Hippocampal formation (tissue), 2 donors: Measurements from ENCODE around the gene FAM117A.

Experiments used
- DNase-seq, 2 donors: peaks; one replicate each; lab custom pipeline; 2025; lab: John Stamatoyannopoulos, UW

The FAM117A gene, protein sequence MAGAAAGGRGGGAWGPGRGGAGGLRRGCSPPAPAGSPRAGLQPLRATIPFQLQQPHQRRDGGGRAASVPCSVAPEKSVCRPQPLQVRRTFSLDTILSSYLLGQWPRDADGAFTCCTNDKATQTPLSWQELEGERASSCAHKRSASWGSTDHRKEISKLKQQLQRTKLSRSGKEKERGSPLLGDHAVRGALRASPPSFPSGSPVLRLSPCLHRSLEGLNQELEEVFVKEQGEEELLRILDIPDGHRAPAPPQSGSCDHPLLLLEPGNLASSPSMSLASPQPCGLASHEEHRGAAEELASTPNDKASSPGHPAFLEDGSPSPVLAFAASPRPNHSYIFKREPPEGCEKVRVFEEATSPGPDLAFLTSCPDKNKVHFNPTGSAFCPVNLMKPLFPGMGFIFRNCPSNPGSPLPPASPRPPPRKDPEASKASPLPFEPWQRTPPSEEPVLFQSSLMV

DNA sequence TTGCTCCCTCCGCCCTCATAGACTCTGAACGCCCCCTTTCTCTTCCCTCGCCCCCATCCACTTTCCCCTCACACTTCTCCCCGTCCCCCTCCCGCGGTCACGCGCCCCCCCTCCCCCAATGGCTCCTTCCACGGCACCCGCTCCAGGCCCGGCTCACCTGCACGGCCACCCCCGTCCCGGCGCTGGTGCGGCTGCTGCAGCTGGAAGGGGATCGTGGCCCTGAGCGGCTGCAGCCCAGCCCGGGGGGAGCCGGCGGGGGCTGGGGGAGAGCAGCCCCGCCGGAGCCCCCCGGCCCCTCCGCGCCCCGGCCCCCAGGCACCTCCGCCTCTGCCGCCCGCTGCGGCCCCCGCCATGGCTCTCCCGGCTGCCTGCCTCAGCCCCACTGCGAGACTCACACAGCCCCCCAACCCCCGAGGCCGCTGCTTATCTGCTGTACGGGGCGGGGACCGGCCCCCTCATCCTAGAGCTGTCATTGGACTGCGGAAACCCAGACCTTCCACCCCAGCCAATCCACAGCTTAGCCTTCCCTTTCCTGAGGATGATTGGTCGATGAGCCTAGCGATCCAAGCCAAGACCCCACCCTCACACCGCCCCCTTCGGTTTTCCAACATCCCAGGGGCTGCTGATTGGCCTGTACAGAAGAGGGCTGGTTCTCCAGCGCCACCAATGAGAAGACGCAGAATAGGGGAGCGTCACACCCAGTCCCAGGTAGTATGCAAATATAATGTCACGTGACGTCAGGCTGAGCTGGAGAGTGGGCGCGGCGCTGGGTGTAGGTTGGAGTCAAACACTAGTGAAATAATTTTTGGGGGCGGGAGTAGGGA lies at the start of gene FAM117A:
FAM117A (minus strand) TSS at position 397 of the 824 bp plus-strand sequence; CDS start at position 353, 44 bp downstream.
- peak; percentile 94 to 95 for DNase-seq

DNA sequence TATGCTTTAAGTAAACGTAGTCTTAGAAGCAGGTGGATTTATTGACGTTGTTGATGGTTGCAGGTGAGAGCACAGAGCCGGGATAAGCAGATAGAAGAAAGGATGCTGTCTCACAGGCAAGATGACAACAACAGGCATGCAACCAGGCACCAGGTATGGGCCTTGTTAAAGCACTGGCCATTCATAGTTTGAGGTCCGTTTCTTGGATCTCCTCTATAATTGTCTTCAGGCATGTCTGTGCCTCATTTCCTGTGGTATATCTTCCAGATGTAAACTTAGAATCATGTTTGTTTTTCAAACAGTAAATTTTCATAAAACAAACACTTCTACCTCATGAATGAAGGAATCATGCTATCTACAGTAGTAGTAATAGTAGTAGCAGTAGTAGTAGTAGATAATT lies 45.1 kb upstream of the FAM117A start:
- no peak for DNase-seq

DNA sequence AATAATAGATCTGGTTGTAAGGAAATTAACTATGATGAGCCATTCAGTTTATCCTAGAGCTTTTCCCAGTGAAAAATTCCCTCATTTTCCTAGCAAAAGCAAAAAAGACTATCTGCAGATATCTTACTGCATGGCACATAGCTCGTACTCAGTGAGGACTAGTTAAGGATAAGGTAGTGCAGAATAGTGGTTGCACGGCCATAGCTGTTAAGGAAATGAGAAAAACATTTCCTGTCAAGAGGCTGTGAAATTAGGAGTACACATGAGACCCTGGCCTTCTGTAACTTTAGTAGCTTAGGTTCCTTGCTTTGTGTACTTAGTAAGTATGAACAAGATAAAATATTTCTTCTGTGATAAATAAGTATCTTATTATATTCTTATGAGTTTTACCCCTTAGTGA lies 34.8 kb upstream of the FAM117A start:
- DNase-seq = no peak

DNA sequence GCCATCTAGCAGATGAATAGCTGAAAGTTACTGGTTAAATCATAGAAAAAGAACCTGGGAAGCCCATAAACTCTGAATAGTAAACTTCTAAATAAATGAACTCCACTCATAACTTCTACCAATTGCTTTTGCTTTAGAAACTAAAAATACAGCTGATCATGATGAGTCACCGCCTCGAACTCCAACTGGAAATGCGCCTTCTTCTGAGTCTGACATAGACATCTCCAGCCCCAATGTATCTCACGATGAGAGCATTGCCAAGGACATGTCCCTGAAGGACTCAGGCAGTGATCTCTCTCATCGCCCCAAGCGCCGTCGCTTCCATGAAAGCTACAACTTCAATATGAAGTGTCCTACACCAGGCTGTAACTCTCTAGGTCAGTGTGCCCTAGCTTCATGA lies 34.3 kb upstream of the FAM117A start:
- DNase-seq = no peak

DNA sequence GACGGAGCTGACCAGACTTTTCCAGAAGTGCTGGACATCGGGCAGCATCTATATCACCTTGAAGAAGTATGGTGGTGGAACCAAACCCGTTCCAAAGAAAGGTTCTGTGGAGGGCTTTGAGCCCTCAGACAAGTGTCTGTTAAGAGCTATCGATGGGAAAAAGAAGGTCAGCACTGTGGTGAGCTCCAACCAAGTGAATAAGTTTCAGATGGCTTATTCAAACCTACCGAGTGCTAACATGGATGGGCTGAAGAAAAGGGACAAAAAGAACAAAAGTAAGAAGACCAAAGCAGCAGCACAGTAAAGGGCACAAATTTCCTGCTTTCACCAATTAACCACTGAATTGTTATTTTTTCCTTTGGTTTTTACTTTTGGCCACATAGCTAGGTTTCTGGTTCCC lies 31.4 kb upstream of the FAM117A start:
- DNase-seq = no peak

DNA sequence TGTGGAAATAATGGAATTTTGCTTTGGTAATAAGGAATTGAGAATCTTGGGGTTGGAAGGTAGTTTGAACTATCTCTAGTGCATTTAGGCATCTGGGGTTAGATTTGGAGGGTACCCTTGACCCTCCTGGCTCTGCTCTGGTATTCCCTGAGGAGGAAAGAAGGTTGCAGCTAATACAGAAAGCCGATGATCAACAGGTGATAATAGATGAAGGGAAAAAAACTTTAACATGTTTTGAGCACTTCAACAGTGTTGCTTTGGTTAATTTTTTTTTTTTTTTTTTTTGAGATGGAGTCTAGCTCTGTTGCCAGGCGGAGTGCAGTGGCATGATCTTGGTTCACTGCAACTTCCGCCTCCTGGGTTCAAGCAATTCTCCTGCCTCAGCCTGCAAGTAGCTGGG lies 29.4 kb upstream of the FAM117A start:
- no peak for DNase-seq

DNA sequence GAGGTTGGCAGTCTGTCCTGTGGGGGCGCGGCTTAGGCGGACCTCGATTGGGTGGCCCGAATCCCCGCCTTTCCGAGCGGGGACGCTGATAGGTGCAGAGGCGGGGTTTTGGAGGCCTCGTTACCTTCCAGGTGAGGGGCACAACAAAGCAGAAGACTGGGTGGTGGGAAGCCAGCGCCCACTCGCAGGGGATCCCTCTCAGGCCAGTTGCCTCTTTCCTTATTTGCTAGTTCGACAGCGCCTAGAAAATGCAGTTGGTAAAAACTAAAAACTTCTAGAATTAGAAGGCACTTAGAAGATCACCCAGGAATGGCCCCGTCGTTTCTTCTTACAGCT lies 25.3 kb upstream of the FAM117A start:
- DNase-seq = no peak

DNA sequence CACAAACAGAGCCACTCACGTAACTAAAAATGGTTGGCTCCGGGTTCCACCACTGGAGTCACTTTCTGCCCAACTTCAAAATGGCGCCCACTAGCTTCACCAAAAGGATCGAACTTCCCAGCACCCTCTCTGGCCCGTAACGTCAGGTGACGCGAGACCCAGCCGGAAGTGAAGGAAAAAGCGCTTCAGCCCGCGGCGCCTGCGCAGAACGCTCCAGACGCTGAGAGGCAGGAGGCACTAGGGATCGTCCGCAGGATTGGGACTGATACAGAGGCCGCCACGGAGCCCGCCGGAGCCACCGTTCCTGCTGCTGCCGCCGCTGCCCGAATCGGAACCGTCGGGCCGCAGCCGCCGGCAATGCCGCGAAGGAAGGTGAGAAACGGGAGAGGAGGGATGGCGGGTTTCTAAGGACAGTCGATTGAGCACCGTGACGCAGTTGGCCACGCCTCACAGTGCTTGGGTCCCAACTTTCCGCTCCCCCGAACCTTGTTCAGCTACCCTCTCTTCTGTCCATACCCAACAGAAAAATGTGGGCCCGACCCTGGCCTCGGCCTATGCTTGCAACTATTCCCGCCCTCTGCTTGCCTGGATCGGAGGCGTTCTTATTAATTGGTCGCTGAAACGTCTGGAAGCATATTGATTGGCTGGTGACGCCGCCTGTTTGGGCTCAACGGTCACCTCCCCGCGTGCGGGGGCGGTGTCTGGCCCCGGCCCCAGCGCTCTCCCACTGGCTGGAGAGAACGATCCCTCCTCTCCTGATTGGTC lies 24.7 kb upstream of the FAM117A start, which contains the start of gene KAT7:
KAT7 (plus strand) TSS at position 204 of the 765 bp plus-strand sequence; CDS start at position 358, 154 bp downstream.
- DNase-seq = peak; percentile 99

DNA sequence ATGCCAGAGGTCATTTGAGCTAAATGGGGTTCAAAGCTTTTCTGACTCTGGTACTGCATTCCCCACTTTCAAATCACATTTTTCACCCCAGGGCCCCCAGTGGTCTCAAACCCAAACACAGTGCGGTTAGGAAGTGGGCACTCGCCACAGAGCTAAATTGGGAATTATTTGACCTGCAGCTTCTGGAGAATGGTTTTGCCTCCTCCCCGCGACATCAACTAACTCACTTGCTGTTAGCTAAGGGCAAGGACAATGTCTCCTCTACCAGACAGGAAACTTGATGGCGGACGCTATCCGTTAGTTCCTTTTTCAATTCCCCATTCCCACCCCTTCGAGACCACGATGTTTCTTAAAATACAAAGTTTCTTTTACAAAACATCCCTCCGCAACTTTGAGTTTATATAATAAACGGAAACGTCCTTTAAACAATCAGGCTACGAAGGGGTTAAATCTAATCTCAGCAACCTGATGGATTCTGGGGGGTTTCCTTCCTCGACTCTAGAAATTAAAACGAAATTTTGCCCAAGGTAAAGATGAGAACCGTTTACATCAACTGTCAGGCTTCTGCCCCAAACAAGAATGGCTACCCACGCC lies 24.1 kb upstream of the FAM117A start:
- no peak for DNase-seq

DNA sequence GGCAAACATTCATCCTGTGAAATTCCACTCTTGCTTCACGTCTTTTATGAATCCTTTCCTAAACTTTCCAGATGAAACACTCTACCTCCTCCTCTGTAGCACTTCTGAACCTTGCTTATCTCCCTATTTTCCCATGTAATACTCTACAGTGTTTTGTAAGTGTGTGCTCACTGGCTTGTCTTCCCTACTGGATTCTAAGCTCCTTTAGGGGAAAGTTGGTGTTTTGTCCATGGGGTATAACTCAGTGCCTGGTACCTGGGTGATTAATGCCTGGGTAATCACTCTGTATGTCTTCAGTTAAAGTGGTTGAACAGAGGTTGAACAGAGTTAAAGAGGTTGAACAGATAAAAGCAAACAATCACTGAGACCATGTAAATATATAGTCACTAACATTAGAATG lies 20.7 kb upstream of the FAM117A start:
- DNase-seq = no peak

DNA sequence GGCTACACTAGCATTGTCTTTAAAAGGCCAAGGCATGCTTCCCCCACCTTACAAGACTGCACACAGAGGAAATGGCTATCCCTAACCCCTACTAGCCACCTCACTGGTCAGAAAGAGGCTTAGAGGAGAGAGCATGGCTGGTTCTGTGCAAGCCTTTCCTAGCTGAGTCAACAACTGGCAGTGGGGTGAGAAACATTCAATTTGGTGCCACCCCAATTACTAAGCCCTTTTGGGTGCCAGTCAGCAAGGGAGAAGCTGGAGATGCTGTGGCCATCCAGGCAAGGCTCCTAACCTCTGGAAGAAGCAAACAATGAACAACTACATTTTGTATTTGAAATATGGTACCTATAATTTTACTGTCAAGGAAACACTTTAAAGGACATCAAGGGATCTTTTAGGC lies 19.9 kb upstream of the FAM117A start:
- no peak for DNase-seq

DNA sequence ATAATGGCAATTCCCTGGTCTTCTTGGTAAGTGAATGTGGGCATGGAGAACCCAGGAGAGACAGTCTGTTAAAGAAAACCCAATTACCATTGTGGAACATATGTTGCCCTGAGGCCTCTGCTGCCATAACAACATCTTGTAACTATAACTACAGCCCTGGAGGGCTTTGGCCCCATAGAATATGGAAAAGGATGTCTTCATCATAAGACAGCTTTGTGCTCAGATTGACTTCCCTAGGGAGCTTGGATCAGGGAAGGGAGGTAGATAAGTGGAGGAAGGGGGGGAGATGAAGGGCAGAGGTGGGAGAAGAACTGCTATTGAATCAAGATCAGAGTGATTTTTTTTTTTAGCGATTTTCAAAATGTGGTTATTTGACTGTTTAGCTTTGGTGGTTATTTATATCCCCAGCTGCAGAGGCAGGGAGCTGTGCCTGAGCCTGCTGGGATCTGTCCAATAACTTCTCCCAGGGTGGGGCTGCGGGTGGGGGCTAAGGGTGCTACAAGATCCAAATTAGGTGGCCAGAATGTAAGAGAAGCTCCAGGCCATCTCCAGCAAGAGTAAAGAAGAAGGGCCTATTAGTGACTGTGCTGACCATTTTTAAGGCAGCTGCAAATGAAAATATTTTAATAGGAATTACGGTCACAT lies 19.3 kb upstream of the FAM117A start:
- DNase-seq = no peak

DNA sequence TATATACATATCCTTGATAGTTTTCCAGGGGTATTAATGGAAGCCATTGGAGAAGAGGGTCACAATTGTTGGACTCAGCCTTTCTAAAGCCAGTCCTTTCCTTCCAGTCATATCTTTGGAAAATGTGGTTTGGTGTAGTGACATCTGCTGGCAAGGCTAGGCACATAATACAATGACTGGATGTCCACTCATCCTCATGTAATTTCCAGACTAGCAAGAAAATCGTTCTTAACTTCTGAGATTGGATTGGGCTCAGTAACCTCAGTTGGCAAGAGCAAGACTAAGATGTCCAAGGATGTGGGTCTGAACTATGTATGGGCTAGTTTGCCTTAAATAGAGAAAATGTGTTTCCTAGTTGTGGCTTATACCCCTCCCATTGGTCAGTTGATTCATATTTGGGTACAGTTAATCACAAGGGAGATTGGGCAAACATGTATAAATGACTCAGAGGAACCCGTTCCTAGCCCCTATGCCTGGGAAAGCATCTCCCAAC lies 15.9 kb upstream of the FAM117A start:
- DNase-seq = peak in 1 of 2 donors; percentile 36

DNA sequence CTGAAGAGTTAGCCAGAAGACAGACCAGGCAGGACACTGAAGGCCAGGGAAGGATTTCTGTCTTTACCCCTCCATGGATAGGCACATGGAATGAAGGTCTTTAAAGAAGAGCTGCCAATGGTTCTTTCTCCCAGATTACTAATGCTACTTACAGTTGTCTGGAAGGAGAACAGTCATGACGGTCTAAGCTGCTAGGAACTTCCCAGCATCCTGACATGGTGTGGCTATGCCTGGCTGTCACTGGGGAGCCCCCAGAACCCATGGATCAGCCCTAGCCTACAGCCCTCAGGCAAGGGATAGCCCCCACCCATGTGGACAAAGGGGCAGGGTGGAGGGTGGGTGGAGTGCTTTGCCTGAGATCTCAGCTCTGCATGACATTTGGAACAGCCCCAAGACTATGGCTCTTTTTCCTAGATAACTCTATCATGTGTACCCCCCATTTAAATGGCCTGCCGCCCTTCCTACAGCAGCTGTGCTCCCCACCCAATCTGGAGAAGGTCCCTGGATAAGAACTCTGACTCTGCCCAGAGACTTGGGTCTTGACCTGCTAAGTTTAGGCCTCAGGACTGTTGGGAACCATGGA lies 15.3 kb upstream of the FAM117A start:
- DNase-seq = no peak

DNA sequence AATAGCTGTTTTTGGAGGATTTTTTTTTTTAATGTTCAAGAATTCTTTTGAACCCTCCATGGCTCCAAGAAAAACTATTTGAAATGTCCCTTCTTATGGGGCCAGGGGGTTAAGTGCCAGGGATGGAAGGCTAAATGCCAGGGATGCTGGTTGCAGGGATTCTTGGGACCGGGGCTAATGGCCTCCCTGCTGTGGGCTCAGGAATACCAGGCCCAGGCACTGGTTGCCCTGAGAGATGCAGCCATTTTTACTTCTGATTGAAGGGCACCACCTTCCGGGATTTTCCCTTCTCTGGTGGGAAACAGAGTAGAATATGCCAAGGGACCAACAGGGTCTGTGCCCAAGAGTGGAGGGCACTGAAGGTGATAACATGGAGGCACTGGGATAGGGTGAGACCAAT lies 13.6 kb upstream of the FAM117A start:
- DNase-seq = no peak

DNA sequence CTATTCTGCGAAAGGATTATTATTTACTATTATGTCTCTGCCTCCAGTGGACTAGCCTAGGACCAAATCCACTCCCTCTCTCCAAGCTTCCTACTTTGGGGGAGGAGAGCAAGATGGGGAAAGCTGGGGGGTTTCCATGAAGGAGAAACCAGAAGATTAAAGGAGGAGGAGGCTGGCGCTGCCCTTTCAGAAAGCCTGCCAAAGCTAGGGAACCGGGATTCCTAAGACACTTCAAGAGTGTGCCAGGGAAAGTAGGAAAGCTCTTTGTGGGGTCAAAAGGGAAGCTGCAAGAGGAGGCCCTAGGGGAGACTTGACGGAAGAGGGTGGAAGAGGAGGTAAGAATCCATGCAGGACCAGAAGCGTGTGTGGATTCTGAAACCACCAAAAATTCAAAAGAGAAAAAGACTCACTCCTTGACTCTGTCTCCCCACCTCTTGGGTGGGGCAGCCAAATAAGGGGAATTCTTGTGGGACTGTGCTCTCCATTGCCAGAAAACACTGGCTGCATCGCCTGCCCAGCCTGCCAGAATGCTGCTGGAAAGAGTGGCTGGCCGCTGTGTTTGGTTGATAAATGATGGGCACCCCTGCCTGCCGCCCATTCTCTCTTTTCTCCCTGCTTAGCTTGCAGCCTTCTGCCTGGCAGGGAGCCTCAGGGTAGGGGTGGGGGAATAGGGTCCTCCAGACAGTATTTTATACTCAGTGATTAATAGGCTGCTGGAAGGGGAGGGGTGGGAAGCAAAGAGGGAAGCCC lies 12.8 kb upstream of the FAM117A start:
- DNase-seq = no peak

DNA sequence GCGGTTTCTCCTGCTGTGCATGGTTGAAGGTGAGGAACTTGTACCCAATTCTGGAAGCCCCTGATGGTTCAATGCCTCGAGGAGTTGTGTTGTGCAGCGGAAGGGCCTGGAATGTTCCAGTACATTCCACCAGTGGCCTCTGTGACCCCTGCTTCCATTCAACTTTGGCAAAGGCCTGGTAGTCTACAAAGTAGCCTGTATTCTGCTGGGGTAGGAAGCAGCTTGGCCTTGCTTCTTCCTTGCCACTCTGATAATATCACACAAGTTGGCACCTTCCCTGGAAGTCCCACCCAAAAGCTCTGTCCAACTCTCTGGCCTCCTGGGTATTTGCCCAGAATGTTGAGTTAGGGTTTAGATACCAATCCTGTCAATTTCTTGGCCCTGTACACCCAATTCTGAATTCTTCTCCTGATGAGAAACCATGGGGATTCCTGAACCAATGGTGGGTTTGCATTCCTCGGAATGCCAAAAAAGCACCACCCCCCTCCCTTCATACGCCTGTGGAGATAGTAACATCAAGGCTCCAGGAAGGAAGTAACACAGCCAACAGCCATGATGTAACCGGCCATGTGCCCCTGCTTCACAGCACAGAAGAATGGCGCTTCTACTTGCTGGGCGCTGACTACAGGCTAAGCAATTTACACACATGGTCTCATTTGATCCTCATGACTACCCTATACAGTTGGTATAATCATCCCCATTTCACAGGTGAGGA lies 11.8 kb upstream of the FAM117A start:
- DNase-seq = no peak

DNA sequence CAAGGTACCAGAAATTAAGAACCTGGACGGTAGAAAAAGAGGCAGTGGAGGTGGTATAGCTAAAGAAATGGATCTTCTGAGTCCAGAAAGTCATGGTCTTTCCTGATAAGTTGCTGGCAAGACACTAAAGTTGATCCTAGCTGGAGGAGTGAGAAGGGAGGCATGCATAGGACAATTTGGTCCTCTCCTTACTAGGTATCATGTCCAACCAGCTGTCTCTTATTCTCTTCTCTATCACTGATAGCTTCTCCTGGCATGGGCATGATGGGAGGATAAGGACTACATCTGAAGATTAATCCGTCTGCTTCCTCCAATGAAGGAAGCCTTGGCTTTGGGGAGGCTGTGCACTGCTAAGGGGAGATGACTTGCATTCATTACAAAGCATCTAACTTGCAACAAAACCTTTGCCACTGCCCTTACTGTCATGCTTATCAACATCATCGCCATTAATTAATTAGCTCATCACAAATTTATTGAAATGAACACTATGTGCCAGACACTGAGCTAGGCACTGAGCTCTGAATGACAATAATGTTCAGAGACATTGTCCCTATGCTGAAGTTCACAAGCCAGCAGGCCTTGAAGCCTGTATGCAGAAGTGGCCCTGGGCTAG lies 3.1 kb upstream of the FAM117A start:
- DNase-seq = no peak
